Measurements from ENCODE around the gene VPS41.

VPS41 gene

GRCh38 chr7:38751416-38751815 is 157.6 kb downstream of the VPS41 start:
- no peak overlapping the region for H3K4me3 Mint-ChIP-seq
- H3K36me3 Mint-ChIP-seq (ENCODE audit: low read depth): peaks cover 59% of the 10 kb centered on the region
- H3K9me3 Mint-ChIP-seq: no peaks in the 10 kb centered on the region
- H3K27ac Mint-ChIP-seq: peak overlapping the region; percentile 7
- peaks cover 7% of the 10 kb centered on the region for H3K4me1 Mint-ChIP-seq
- H3K27me3 Mint-ChIP-seq (ENCODE audit: low read depth, poor library complexity): no peaks in the 10 kb centered on the region
- no peak for DNase-seq
- TF ChIP-seq CTCF (IDR thresholded peaks at IDR 0.05): no peak

GRCh38 chr7:38748056-38748610 is 160.9 kb downstream of the VPS41 start:
- Mint-ChIP-seq H3K4me1 (peaks cover 7% of the 10 kb centered on the region), H3K27ac (no peak overlapping the region), H3K27me3 (ENCODE audit: low read depth, poor library complexity) (no peaks in the 10 kb centered on the region), H3K36me3 (ENCODE audit: low read depth) (peaks cover 67% of the 10 kb centered on the region), H3K9me3 (no peaks in the 10 kb centered on the region), H3K4me3 (no peak overlapping the region)
- TF ChIP-seq CTCF (IDR thresholded peaks at IDR 0.05): peak; percentile 2
- no peak for DNase-seq

- peaks cover 7% of the 10 kb centered on the region for H3K4me1 Mint-ChIP-seq
- TF ChIP-seq CTCF (IDR thresholded peaks at IDR 0.05): no peak
- DNase-seq: no peak
- H3K27me3 Mint-ChIP-seq (ENCODE audit: low read depth, poor library complexity): no peaks in the 10 kb centered on the region
- H3K27ac Mint-ChIP-seq: peak overlapping the region; percentile 41
- H3K4me3 Mint-ChIP-seq: no peak overlapping the region
- peaks cover 68% of the 10 kb centered on the region for H3K36me3 Mint-ChIP-seq (ENCODE audit: low read depth)
- H3K9me3 Mint-ChIP-seq: no peaks in the 10 kb centered on the region
Observed at GRCh38 chr7:38746438-38746837, 162.6 kb downstream of the VPS41 start.

DNA sequence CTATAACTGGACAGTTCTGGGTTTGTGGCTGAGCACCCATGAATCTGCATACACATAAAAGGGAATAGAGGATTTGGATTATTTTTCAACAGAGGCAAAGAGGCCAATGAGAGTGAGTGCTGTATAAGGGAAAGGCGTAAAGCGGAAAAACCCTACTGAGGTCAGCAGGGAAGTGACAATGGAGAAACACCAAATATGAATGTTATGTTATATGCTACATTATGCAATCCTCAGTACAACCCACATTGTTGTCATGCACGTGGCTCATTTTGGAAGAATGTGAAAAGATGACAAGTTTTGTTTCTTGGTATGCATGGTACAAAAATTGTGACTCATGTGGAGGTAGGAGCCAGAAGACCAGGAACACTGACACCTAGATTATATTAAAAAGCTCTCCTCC is 164.2 kb downstream of the VPS41 start:
- Mint-ChIP-seq H3K36me3 (ENCODE audit: low read depth) (peaks cover 67% of the 10 kb centered on the region), H3K4me3 (no peak overlapping the region), H3K9me3 (no peaks in the 10 kb centered on the region), H3K27me3 (ENCODE audit: low read depth, poor library complexity) (no peaks in the 10 kb centered on the region), H3K4me1 (no peaks in the 10 kb centered on the region), H3K27ac (peak overlapping the region; percentile 7)
- no peak for DNase-seq
- no peak for TF ChIP-seq CTCF (IDR thresholded peaks at IDR 0.05)

DNA sequence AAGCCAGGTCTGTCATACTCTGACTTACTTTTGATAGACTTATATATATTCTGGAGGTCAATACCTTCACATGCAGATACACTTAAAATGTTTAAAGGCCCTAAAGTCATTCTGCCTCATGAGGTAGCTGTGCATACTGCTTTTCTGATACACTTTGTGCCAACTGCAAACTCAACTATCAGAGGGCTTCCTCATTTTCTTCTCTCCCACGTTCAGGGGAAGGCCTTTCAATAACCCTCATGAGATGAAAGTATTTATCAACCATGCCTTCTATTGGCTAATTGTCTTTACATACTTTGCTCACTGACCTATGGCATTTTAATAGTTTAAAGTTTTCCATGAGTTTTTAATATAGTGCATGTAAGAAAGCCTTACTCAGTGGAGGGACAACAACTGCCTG is 165.1 kb downstream of the VPS41 start:
- Mint-ChIP-seq H3K4me1 (no peaks in the 10 kb centered on the region), H3K27ac (no peak overlapping the region), H3K36me3 (ENCODE audit: low read depth) (peaks cover 62% of the 10 kb centered on the region), H3K9me3 (no peaks in the 10 kb centered on the region), H3K27me3 (ENCODE audit: low read depth, poor library complexity) (no peaks in the 10 kb centered on the region), H3K4me3 (no peak overlapping the region)
- no peak for DNase-seq
- TF ChIP-seq CTCF (IDR thresholded peaks at IDR 0.05): no peak

DNA sequence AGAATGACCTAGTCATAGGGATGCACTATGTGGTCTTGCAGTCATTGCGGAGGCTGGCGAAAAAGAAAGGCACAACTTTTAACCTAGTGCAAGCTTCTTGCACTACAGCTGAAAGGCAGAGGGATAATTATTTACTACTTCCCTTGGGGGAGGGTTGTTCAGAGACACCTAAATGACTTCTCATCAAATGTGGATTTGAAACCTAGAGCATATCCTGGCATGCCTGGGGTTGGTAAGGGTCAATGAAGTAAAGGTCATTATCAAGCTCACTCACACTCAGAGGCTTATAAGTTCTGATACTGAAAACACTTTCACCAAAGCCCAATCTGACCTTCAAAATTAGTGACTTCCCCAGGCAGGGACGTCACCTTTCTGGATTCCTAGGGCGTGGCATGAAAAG is 168.9 kb downstream of the VPS41 start:
- Mint-ChIP-seq H3K27ac (no peak overlapping the region), H3K4me3 (no peak overlapping the region), H3K9me3 (no peaks in the 10 kb centered on the region), H3K4me1 (no peaks in the 10 kb centered on the region), H3K36me3 (ENCODE audit: low read depth) (peaks cover 36% of the 10 kb centered on the region), H3K27me3 (ENCODE audit: low read depth, poor library complexity) (no peaks in the 10 kb centered on the region)
- TF ChIP-seq CTCF (IDR thresholded peaks at IDR 0.05): no peak
- no peak for DNase-seq

All from nephron progenitor cell (in vitro differentiated cells).